Measurements from ENCODE around the gene MEA1. TPM values are rescaled to one million over a fixed set of nuclear protein-coding genes. Genes with fewer than 3 reads are reported as not detected.
A peak's percentile ranks its signal among the peaks of the same experiment; 100 is the strongest.

MEA1 gene
- polyA plus RNA-seq (2012; ENCODE audit: low read depth, missing spikeins), result 84.2 TPM

GRCh38 chr6:43013843-43014433 is at the start of gene MEA1, which contains the start of gene KLHDC3:
Gene MEA1, minus strand, starts transcription at chr6:43013946. Its CDS starts 133 bp downstream, at chr6:43013813.
Gene KLHDC3, plus strand, starts transcription at chr6:43014249. Its CDS starts 2,944 bp downstream, at chr6:43017193.
- TF ChIP-seq PAX5 (IDR thresholded peaks at IDR 0.05; ENCODE audit: insufficient read depth, low read length, severe bottlenecking) (no peak), POLR2A (IDR thresholded peaks at IDR 0.05; ENCODE audit: low read depth, low read length) (no peak), TAF1 (IDR thresholded peaks at IDR 0.05; ENCODE audit: low read depth, low read length) (no peak), POU2F2 (IDR thresholded peaks at IDR 0.05; ENCODE audit: low read depth, low read length) (no peak), POLR2AphosphoS5 (IDR thresholded peaks at IDR 0.05; ENCODE audit: low read depth, low read length) (no peak), SPI1 (IDR thresholded peaks at IDR 0.05; ENCODE audit: low read depth, low read length) (no peak)
- FAIRE-seq, result peak; percentile 99
- peak; percentile 97 for DNase-seq (ENCODE audit: insufficient read length, low spot score)

- no peak for DNase-seq (ENCODE audit: insufficient read length, low spot score)
- no peak for FAIRE-seq
- TF ChIP-seq POU2F2 (IDR thresholded peaks at IDR 0.05; ENCODE audit: low read depth, low read length), result no peak
Measured at GRCh38 chr6:43062818-43063217, 49.1 kb upstream of the MEA1 start.

GRCh38 chr6:43061861-43062260 is 48.1 kb upstream of the MEA1 start:
- FAIRE-seq, result no peak
- TF ChIP-seq POU2F2 (IDR thresholded peaks at IDR 0.05; ENCODE audit: low read depth, low read length) (no peak), POLR2AphosphoS5 (IDR thresholded peaks at IDR 0.05; ENCODE audit: low read depth, low read length) (no peak), PAX5 (IDR thresholded peaks at IDR 0.05; ENCODE audit: insufficient read depth, low read length, severe bottlenecking) (no peak), TAF1 (IDR thresholded peaks at IDR 0.05; ENCODE audit: low read depth, low read length) (no peak), SPI1 (IDR thresholded peaks at IDR 0.05; ENCODE audit: low read depth, low read length) (no peak), POLR2A (IDR thresholded peaks at IDR 0.05; ENCODE audit: low read depth, low read length) (no peak)
- no peak for DNase-seq (ENCODE audit: insufficient read length, low spot score)

GRCh38 chr6:43060755-43061633 is 47.2 kb upstream of the MEA1 start:
- DNase-seq (ENCODE audit: insufficient read length, low spot score) (no peak), FAIRE-seq (no peak)
- TF ChIP-seq SPI1 (IDR thresholded peaks at IDR 0.05; ENCODE audit: low read depth, low read length), result no peak
- TF ChIP-seq TAF1 (IDR thresholded peaks at IDR 0.05; ENCODE audit: low read depth, low read length), result no peak
- TF ChIP-seq POLR2A (IDR thresholded peaks at IDR 0.05; ENCODE audit: low read depth, low read length), result no peak
- no peak for TF ChIP-seq POLR2AphosphoS5 (IDR thresholded peaks at IDR 0.05; ENCODE audit: low read depth, low read length)
- TF ChIP-seq PAX5 (IDR thresholded peaks at IDR 0.05; ENCODE audit: insufficient read depth, low read length, severe bottlenecking), result no peak
- TF ChIP-seq POU2F2 (IDR thresholded peaks at IDR 0.05; ENCODE audit: low read depth, low read length), result no peak

- FAIRE-seq (no peak), DNase-seq (ENCODE audit: insufficient read length, low spot score) (no peak)
- TF ChIP-seq PAX5 (IDR thresholded peaks at IDR 0.05; ENCODE audit: insufficient read depth, low read length, severe bottlenecking), result no peak
- TF ChIP-seq POU2F2 (IDR thresholded peaks at IDR 0.05; ENCODE audit: low read depth, low read length), result no peak
- no peak for TF ChIP-seq SPI1 (IDR thresholded peaks at IDR 0.05; ENCODE audit: low read depth, low read length)
- TF ChIP-seq TAF1 (IDR thresholded peaks at IDR 0.05; ENCODE audit: low read depth, low read length), result no peak
- no peak for TF ChIP-seq POLR2A (IDR thresholded peaks at IDR 0.05; ENCODE audit: low read depth, low read length)
- no peak for TF ChIP-seq POLR2AphosphoS5 (IDR thresholded peaks at IDR 0.05; ENCODE audit: low read depth, low read length)
Measured at GRCh38 chr6:43060034-43060754, 46.4 kb upstream of the MEA1 start.

- DNase-seq (ENCODE audit: insufficient read length, low spot score), result peak; percentile 100
- peak; percentile 88 for TF ChIP-seq POLR2A (IDR thresholded peaks at IDR 0.05; ENCODE audit: low read depth, low read length)
- TF ChIP-seq POLR2AphosphoS5 (IDR thresholded peaks at IDR 0.05; ENCODE audit: low read depth, low read length), result peak; percentile 86
- TF ChIP-seq POU2F2 (IDR thresholded peaks at IDR 0.05; ENCODE audit: low read depth, low read length), result no peak
- peak; percentile 72 for TF ChIP-seq TAF1 (IDR thresholded peaks at IDR 0.05; ENCODE audit: low read depth, low read length)
- TF ChIP-seq SPI1 (IDR thresholded peaks at IDR 0.05; ENCODE audit: low read depth, low read length), result no peak
- TF ChIP-seq PAX5 (IDR thresholded peaks at IDR 0.05; ENCODE audit: insufficient read depth, low read length, severe bottlenecking), result no peak
- FAIRE-seq, result peak; percentile 90
Measured at GRCh38 chr6:43059168-43060033, 45.7 kb upstream of the MEA1 start, which contains the start of the genes KLC4 and MRPL2. Gene KLC4, plus strand, starts transcription at chr6:43059631. Its CDS starts 1,705 bp downstream, at chr6:43061336. Gene MRPL2, minus strand, starts transcription at chr6:43059434. Its CDS starts 53 bp downstream, at chr6:43059381.

- no peak for DNase-seq (ENCODE audit: insufficient read length, low spot score)
- TF ChIP-seq POLR2AphosphoS5 (IDR thresholded peaks at IDR 0.05; ENCODE audit: low read depth, low read length) (no peak), POLR2A (IDR thresholded peaks at IDR 0.05; ENCODE audit: low read depth, low read length) (no peak), TAF1 (IDR thresholded peaks at IDR 0.05; ENCODE audit: low read depth, low read length) (no peak), POU2F2 (IDR thresholded peaks at IDR 0.05; ENCODE audit: low read depth, low read length) (no peak), PAX5 (IDR thresholded peaks at IDR 0.05; ENCODE audit: insufficient read depth, low read length, severe bottlenecking) (no peak), SPI1 (IDR thresholded peaks at IDR 0.05; ENCODE audit: low read depth, low read length) (no peak)
- no peak for FAIRE-seq
Measured at GRCh38 chr6:43058531-43058930, 44.8 kb upstream of the MEA1 start.

- no peak for DNase-seq (ENCODE audit: insufficient read length, low spot score)
- FAIRE-seq, result no peak
- TF ChIP-seq POLR2AphosphoS5 (IDR thresholded peaks at IDR 0.05; ENCODE audit: low read depth, low read length) (no peak), POLR2A (IDR thresholded peaks at IDR 0.05; ENCODE audit: low read depth, low read length) (no peak), SPI1 (IDR thresholded peaks at IDR 0.05; ENCODE audit: low read depth, low read length) (no peak), PAX5 (IDR thresholded peaks at IDR 0.05; ENCODE audit: insufficient read depth, low read length, severe bottlenecking) (no peak), POU2F2 (IDR thresholded peaks at IDR 0.05; ENCODE audit: low read depth, low read length) (no peak), TAF1 (IDR thresholded peaks at IDR 0.05; ENCODE audit: low read depth, low read length) (no peak)
Measured at GRCh38 chr6:43055966-43056365, 42.2 kb upstream of the MEA1 start.
